ENCODE data around the gene MKNK1.

DNA sequence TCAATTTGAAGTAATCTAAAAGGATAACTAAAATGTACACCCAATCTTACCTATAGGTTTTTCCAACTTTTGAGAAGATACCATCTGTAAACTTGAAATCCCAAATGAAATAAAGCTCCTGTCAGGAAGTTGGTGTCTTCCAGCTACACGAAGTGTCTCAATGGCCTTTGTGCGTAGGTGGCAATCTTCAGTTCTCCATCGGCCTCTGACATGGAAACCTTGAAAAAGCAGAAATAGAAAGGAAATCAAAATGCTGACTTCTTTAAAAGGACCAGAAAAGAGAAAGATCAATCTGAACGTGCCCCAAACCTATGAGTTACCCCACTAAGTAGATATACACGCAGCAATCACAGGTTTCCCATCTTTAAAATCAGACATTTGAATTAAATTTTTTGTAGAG is 10.0 kb downstream of the MKNK1 start:
- TF ChIP-seq, protein P1, sequence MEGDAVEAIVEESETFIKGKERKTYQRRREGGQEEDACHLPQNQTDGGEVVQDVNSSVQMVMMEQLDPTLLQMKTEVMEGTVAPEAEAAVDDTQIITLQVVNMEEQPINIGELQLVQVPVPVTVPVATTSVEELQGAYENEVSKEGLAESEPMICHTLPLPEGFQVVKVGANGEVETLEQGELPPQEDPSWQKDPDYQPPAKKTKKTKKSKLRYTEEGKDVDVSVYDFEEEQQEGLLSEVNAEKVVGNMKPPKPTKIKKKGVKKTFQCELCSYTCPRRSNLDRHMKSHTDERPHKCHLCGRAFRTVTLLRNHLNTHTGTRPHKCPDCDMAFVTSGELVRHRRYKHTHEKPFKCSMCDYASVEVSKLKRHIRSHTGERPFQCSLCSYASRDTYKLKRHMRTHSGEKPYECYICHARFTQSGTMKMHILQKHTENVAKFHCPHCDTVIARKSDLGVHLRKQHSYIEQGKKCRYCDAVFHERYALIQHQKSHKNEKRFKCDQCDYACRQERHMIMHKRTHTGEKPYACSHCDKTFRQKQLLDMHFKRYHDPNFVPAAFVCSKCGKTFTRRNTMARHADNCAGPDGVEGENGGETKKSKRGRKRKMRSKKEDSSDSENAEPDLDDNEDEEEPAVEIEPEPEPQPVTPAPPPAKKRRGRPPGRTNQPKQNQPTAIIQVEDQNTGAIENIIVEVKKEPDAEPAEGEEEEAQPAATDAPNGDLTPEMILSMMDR (IDR thresholded peaks at IDR 0.05; ENCODE audit: insufficient read depth, low read length) = no peak
- TF ChIP-seq, protein P2, sequence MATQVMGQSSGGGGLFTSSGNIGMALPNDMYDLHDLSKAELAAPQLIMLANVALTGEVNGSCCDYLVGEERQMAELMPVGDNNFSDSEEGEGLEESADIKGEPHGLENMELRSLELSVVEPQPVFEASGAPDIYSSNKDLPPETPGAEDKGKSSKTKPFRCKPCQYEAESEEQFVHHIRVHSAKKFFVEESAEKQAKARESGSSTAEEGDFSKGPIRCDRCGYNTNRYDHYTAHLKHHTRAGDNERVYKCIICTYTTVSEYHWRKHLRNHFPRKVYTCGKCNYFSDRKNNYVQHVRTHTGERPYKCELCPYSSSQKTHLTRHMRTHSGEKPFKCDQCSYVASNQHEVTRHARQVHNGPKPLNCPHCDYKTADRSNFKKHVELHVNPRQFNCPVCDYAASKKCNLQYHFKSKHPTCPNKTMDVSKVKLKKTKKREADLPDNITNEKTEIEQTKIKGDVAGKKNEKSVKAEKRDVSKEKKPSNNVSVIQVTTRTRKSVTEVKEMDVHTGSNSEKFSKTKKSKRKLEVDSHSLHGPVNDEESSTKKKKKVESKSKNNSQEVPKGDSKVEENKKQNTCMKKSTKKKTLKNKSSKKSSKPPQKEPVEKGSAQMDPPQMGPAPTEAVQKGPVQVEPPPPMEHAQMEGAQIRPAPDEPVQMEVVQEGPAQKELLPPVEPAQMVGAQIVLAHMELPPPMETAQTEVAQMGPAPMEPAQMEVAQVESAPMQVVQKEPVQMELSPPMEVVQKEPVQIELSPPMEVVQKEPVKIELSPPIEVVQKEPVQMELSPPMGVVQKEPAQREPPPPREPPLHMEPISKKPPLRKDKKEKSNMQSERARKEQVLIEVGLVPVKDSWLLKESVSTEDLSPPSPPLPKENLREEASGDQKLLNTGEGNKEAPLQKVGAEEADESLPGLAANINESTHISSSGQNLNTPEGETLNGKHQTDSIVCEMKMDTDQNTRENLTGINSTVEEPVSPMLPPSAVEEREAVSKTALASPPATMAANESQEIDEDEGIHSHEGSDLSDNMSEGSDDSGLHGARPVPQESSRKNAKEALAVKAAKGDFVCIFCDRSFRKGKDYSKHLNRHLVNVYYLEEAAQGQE (IDR thresholded peaks at IDR 0.05; ENCODE audit: insufficient replicate concordance, low read depth) = no peak
- TF ChIP-seq SPI1 (IDR thresholded peaks at IDR 0.05; ENCODE audit: borderline replicate concordance, low read depth) = no peak
- TF ChIP-seq POLR2AphosphoS5 (IDR thresholded peaks at IDR 0.05; ENCODE audit: low read depth) = no peak
- no peak for TF ChIP-seq GABPA (IDR thresholded peaks at IDR 0.05; ENCODE audit: low read depth)

Measured in HL-60 (cell line).